Measurements from ENCODE around the gene PSMD5. TPM values are rescaled to one million over a fixed set of nuclear protein-coding genes. Genes with fewer than 3 reads are reported as not detected.

The PSMD5 gene
- total RNA-seq, 4 donors from 2014 or later, result 23.8 to 46.2 (median 30.9) TPM

DNA sequence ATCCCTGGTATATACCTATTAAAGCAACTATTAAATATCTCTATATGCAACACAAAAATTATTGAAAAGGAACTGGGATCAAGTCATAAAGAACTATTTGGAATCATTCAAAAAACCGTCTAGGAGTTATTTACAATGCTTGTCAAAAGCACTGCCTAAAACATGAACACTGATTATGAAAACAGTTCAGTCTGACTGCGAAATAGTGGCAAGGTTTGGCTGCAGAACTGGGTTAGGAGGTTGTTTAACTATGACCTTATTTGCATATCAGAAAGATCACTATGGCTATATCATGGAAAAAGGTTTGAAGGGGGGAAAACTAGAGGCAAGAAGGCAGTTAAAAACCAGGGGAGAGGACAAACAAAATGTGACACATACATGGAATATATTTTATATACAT lies 61.5 kb downstream of the PSMD5 start:
- no peak for DNase-seq
- Histone ChIP-seq H3K9me3 (no peaks in the 10 kb centered on the region), H3K27me3 (no peaks in the 10 kb centered on the region), H3K27ac (no peak overlapping the region), H3K4me3 (no peak overlapping the region), H3K4me1 (no peaks in the 10 kb centered on the region), H3K36me3 (peaks cover 0 to 47% (median 0%) of the 10 kb centered on the region in 3 donors)
- TF ChIP-seq, protein P1, sequence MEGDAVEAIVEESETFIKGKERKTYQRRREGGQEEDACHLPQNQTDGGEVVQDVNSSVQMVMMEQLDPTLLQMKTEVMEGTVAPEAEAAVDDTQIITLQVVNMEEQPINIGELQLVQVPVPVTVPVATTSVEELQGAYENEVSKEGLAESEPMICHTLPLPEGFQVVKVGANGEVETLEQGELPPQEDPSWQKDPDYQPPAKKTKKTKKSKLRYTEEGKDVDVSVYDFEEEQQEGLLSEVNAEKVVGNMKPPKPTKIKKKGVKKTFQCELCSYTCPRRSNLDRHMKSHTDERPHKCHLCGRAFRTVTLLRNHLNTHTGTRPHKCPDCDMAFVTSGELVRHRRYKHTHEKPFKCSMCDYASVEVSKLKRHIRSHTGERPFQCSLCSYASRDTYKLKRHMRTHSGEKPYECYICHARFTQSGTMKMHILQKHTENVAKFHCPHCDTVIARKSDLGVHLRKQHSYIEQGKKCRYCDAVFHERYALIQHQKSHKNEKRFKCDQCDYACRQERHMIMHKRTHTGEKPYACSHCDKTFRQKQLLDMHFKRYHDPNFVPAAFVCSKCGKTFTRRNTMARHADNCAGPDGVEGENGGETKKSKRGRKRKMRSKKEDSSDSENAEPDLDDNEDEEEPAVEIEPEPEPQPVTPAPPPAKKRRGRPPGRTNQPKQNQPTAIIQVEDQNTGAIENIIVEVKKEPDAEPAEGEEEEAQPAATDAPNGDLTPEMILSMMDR (IDR thresholded peaks at IDR 0.05), result no peak
- no peak for TF ChIP-seq POLR2A (IDR thresholded peaks at IDR 0.05)

DNA sequence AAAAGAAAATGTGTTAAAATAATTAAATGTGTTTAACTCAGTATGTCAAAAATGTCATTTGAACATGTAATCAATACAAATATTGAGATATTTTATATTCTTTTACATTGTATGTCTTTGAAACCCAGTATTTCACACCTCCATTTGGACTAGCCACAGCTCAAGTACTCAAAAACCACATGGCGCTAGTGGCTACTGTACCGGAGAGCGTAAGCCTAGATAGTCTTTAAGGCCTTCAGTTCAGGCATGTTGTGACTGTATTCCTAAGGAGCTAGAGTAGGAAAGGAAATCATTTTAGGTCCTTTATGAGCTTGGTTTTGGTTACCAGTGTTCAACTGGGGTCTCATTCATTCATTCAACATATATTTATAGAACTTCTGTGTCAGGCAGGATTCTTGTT lies 62.4 kb downstream of the PSMD5 start:
- H3K27ac ChIP-seq, result no peak overlapping the region
- no peaks in the 10 kb centered on the region for H3K4me1 ChIP-seq
- DNase-seq, result no peak
- TF ChIP-seq, protein P1 (IDR thresholded peaks at IDR 0.05), result no peak
- TF ChIP-seq POLR2A (IDR thresholded peaks at IDR 0.05), result no peak
- peaks cover 0 to 47% (median 0%) of the 10 kb centered on the region in 3 donors for H3K36me3 ChIP-seq
- H3K27me3 ChIP-seq, result no peaks in the 10 kb centered on the region
- H3K4me3 ChIP-seq, result no peak overlapping the region
- H3K9me3 ChIP-seq, result no peaks in the 10 kb centered on the region

DNA sequence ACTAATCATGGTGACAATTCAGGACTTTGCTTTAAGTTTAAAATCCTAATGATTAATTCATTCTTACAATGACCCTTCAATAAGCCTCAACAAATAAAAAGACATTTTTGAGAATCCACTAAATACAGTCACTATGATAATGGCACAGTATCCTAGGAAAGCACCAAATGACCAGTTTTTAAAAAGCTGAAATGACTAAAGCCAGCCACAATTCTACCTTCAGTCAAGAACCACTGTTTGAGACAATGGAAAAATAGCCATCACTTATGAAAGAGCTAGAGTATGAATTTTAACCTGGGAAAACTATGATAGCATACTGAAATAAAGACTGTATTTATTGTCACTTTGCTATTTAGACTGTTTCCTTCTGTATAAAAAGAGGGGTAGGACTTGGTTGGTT lies 63.5 kb downstream of the PSMD5 start:
- H3K36me3 ChIP-seq, result peaks cover 0 to 57% (median 0%) of the 10 kb centered on the region in 3 donors
- H3K4me1 ChIP-seq, result no peaks in the 10 kb centered on the region
- no peaks in the 10 kb centered on the region for H3K9me3 ChIP-seq
- DNase-seq, result no peak
- H3K27me3 ChIP-seq, result no peaks in the 10 kb centered on the region
- TF ChIP-seq, protein P1 (IDR thresholded peaks at IDR 0.05), result no peak
- TF ChIP-seq POLR2A (IDR thresholded peaks at IDR 0.05), result no peak
- H3K27ac ChIP-seq, result no peak overlapping the region
- no peak overlapping the region for H3K4me3 ChIP-seq

DNA sequence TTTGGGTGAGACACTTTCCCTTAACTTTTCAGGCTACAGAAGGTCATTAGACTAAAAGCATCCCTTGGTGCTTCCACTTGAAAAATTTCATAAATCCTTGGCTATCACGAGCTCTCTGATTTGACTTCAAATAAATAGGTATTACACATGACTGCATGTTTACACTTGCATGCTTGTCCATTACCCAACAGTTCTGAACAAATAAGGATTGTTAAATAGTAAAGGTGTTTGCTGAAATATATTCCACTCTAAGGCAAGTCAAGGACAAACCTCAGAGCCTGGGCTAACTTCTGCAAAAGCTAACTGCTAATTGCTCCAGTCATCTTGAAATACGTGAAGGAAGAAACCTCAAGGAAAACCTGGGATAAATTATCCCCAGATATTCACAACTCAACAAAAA lies 64.0 kb downstream of the PSMD5 start:
- H3K4me3 ChIP-seq, result no peak overlapping the region
- no peak for DNase-seq
- no peak for TF ChIP-seq POLR2A (IDR thresholded peaks at IDR 0.05)
- TF ChIP-seq, protein P1 (IDR thresholded peaks at IDR 0.05), result no peak
- no peaks in the 10 kb centered on the region for H3K27me3 ChIP-seq
- H3K27ac ChIP-seq, result no peak overlapping the region
- H3K9me3 ChIP-seq, result no peaks in the 10 kb centered on the region
- H3K36me3 ChIP-seq, result peaks cover 0 to 61% (median 0%) of the 10 kb centered on the region in 3 donors
- H3K4me1 ChIP-seq, result no peaks in the 10 kb centered on the region

DNA sequence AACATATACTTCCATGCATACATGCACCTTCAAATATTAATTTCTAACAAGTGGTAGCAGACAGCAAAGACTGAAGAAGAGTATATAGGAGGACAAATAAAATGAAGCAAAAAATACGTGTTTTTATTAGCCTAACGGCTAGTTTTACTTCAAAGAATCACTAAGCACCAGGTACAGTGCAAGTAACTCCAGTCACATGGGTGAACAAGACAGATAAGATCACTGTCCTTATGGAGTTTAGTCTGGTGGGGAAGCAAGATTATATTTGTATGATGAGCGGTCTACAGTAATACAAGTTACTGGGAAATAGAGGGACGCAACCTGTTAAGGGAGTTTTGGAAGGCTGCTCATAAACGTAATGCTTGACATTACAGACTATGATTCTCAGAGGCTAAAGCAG lies 65.5 kb downstream of the PSMD5 start:
- no peaks in the 10 kb centered on the region for H3K9me3 ChIP-seq
- no peak overlapping the region for H3K27ac ChIP-seq
- no peaks in the 10 kb centered on the region for H3K27me3 ChIP-seq
- TF ChIP-seq POLR2A (IDR thresholded peaks at IDR 0.05), result no peak
- TF ChIP-seq, protein P1 (IDR thresholded peaks at IDR 0.05), result no peak
- peaks cover 0 to 67% (median 0%) of the 10 kb centered on the region in 3 donors for H3K36me3 ChIP-seq
- H3K4me3 ChIP-seq, result no peak overlapping the region
- no peak for DNase-seq
- H3K4me1 ChIP-seq, result no peaks in the 10 kb centered on the region

DNA sequence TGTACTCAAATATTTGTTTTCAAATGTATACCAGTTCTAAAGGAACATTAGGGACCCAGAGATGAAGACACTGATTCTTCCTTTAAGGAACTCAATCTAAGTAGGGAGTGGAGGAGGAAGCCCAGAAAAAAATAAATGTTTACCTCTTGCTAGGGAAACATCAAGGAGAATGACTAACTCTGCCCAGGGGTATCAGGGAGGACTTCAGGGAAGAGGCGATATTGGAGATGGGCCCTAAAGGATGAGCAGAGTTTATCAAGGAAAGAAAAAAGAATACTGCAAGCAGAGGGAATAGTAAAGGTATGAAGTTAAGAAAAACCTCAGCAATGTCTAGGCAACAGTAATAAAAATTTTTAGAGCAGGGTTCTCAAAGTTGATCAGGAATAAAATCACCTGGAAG lies 65.9 kb downstream of the PSMD5 start:
- Histone ChIP-seq H3K27ac (no peak overlapping the region), H3K9me3 (no peaks in the 10 kb centered on the region), H3K4me3 (no peak overlapping the region), H3K36me3 (peaks cover 0 to 70% (median 0%) of the 10 kb centered on the region in 3 donors), H3K27me3 (no peaks in the 10 kb centered on the region), H3K4me1 (no peaks in the 10 kb centered on the region)
- no peak for DNase-seq
- TF ChIP-seq POLR2A (IDR thresholded peaks at IDR 0.05), result no peak
- TF ChIP-seq, protein P1 (IDR thresholded peaks at IDR 0.05), result no peak

All from Peyer's patch (tissue), 4 donors.